ENCODE measurements around the gene TBCK.

The TBCK gene

DNA sequence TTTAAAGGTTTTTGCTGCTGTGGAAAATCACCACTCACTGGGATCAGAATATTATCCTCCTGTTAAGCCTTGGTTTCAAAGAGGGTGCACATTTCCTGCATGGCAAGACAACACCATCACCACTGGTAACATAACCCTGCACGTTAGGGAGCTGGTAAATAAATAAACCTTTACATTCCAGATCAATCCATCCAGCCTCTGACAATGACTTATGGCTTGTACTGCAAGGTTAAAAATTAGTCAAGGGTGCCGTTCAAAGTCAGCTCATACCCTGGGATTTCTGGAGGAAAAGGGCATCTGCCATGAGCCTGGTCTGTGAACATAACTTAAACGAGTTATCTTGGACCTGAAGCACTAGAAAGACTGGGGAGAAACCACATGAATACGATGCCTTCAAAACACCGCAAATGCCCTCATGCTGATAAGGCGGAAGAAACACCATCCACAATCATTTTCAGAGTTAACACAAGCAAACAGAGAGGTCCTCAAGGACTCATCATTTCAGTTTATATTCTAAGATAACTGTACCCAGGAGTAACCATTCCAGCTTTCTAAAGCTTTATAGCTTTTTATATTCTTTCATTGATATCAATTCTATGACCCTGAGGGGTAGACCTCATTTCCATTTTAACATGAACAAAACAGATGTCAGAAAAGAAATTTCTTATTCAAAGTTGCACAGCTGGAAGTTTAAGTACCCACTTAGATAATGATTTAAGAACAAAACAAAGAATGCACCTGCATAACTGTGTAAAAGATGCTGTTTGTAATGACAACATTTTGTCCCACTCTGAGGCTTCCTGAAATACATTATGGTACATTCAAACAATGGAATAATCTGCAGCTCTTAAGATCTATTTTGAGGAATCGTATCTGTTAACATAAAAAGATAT is 317.6 kb downstream of the TBCK start:
- Histone ChIP-seq H3F3A (ENCODE audit: low read depth) (no peaks in the 10 kb centered on the region), H3K79me2 (ENCODE audit: insufficient read depth, low read length) (no peaks in the 10 kb centered on the region), H3K9ac (ENCODE audit: low read depth, low read length, poor library complexity, severe bottlenecking) (no peak overlapping the region), H3K36me3 (ENCODE audit: insufficient read depth, low read length) (no peaks in the 10 kb centered on the region), H3K4me3 (ENCODE audit: low read length, poor library complexity, severe bottlenecking) (no peak overlapping the region), H3K9me3 (ENCODE audit: insufficient read depth, low read depth, low read length) (no peaks in the 10 kb centered on the region), H3K4me1 (ENCODE audit: insufficient read depth, low read length, poor library complexity, severe bottlenecking) (no peaks in the 10 kb centered on the region), H4K20me1 (ENCODE audit: insufficient read depth, low read length, poor library complexity, severe bottlenecking) (no peaks in the 10 kb centered on the region), H3K4me2 (ENCODE audit: low read depth, low read length, poor library complexity, severe bottlenecking) (no peak overlapping the region), H2AFZ (ENCODE audit: low read length) (0 out of 2 replicates have a peak overlapping the region, but pooled peaks have one; percentile 16), H3K9me2 (replicated peaks; ENCODE audit: low read depth, low read length) (no peaks in the 10 kb centered on the region), H3K27me3 (ENCODE audit: insufficient read depth, low read length, poor library complexity, severe bottlenecking) (no peaks in the 10 kb centered on the region)
- TF ChIP-seq, protein P1, sequence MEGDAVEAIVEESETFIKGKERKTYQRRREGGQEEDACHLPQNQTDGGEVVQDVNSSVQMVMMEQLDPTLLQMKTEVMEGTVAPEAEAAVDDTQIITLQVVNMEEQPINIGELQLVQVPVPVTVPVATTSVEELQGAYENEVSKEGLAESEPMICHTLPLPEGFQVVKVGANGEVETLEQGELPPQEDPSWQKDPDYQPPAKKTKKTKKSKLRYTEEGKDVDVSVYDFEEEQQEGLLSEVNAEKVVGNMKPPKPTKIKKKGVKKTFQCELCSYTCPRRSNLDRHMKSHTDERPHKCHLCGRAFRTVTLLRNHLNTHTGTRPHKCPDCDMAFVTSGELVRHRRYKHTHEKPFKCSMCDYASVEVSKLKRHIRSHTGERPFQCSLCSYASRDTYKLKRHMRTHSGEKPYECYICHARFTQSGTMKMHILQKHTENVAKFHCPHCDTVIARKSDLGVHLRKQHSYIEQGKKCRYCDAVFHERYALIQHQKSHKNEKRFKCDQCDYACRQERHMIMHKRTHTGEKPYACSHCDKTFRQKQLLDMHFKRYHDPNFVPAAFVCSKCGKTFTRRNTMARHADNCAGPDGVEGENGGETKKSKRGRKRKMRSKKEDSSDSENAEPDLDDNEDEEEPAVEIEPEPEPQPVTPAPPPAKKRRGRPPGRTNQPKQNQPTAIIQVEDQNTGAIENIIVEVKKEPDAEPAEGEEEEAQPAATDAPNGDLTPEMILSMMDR (conservative IDR thresholded peaks at IDR 0.05; ENCODE audit: low read length): no peak
- TF ChIP-seq EZH2phosphoT487 (IDR thresholded peaks at IDR 0.05; ENCODE audit: borderline replicate concordance): no peak

DNA sequence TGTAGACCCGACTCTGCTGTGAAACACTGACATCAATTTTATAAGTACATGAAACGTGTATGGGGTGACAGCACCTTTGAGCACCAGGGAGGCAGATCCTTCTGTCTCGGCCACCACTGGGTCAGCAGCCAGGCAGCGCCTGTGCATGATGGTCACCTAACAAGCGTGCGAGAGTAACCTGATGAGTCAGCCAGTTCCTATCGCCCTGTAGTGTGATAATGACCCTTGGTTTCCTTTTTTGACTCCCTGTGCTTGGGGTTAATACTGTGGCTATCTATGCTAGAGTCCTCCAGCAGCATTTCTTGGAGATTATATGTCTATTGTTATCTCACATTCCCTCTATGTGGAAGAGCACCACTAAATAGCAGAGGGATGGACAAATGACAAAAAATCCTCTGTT is 319.2 kb downstream of the TBCK start:
- Histone ChIP-seq H3K9me3 (ENCODE audit: insufficient read depth, low read depth, low read length) (no peaks in the 10 kb centered on the region), H3F3A (ENCODE audit: low read depth) (no peaks in the 10 kb centered on the region), H3K27me3 (ENCODE audit: insufficient read depth, low read length, poor library complexity, severe bottlenecking) (no peaks in the 10 kb centered on the region), H3K9ac (ENCODE audit: low read depth, low read length, poor library complexity, severe bottlenecking) (no peak overlapping the region), H3K79me2 (ENCODE audit: insufficient read depth, low read length) (no peaks in the 10 kb centered on the region), H3K4me2 (ENCODE audit: low read depth, low read length, poor library complexity, severe bottlenecking) (no peak overlapping the region), H3K4me1 (ENCODE audit: insufficient read depth, low read length, poor library complexity, severe bottlenecking) (no peaks in the 10 kb centered on the region), H3K36me3 (ENCODE audit: insufficient read depth, low read length) (no peaks in the 10 kb centered on the region), H2AFZ (ENCODE audit: low read length) (no peak overlapping the region), H3K9me2 (replicated peaks; ENCODE audit: low read depth, low read length) (no peaks in the 10 kb centered on the region), H4K20me1 (ENCODE audit: insufficient read depth, low read length, poor library complexity, severe bottlenecking) (no peaks in the 10 kb centered on the region), H3K4me3 (ENCODE audit: low read length, poor library complexity, severe bottlenecking) (no peak overlapping the region)
- TF ChIP-seq, protein P1 (conservative IDR thresholded peaks at IDR 0.05; ENCODE audit: low read length): no peak
- TF ChIP-seq EZH2phosphoT487 (IDR thresholded peaks at IDR 0.05; ENCODE audit: borderline replicate concordance): no peak

DNA sequence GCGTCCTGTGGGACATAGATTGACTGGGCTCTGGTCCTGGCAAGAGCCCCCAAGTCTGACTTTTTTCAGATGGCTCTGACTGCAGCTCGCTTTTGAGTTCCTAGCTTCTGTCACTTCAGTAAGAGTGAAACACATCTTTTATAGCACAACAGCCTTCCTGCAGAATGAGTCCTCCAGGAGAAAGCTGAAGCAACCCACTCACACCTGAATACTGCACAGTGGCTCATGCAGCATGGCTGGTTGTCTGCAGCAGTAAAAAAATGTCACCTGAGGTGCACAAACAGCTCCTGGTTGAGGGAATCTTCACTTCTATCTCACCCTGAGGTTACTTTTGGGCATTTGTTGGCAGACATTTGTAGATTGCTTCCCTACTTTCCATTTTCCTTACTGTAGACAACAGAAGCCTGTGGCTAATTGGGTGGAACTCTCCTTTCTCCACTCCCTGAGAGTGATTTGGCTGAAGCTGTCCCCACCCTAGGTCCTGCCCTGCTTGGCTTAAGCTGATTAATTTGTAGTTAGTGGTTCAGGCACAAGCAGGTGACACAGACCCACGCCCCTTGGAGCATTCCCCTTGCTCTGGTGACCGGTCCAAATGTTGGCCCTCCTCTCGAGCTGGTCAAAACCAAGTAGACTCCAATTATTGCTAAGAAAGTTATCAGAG is 321.0 kb downstream of the TBCK start:
- peaks cover 4% of the 10 kb centered on the region for H3K4me1 ChIP-seq (ENCODE audit: insufficient read depth, low read length, poor library complexity, severe bottlenecking)
- H3K36me3 ChIP-seq (ENCODE audit: insufficient read depth, low read length): no peaks in the 10 kb centered on the region
- no peak overlapping the region for H3K9ac ChIP-seq (ENCODE audit: low read depth, low read length, poor library complexity, severe bottlenecking)
- no peak for TF ChIP-seq EZH2phosphoT487 (IDR thresholded peaks at IDR 0.05; ENCODE audit: borderline replicate concordance)
- TF ChIP-seq, protein P1 (conservative IDR thresholded peaks at IDR 0.05; ENCODE audit: low read length): no peak
- no peaks in the 10 kb centered on the region for H4K20me1 ChIP-seq (ENCODE audit: insufficient read depth, low read length, poor library complexity, severe bottlenecking)
- no peaks in the 10 kb centered on the region for H3K27me3 ChIP-seq (ENCODE audit: insufficient read depth, low read length, poor library complexity, severe bottlenecking)
- no peak overlapping the region for H3K4me2 ChIP-seq (ENCODE audit: low read depth, low read length, poor library complexity, severe bottlenecking)
- no peak overlapping the region for H3K4me3 ChIP-seq (ENCODE audit: low read length, poor library complexity, severe bottlenecking)
- H3K9me3 ChIP-seq (ENCODE audit: insufficient read depth, low read depth, low read length): no peaks in the 10 kb centered on the region
- H3K79me2 ChIP-seq (ENCODE audit: insufficient read depth, low read length): no peaks in the 10 kb centered on the region
- H3F3A ChIP-seq (ENCODE audit: low read depth): no peaks in the 10 kb centered on the region
- H2AFZ ChIP-seq (ENCODE audit: low read length): no peak overlapping the region
- H3K9me2 ChIP-seq (replicated peaks; ENCODE audit: low read depth, low read length): no peaks in the 10 kb centered on the region

Data from Loucy (cell line).